OCI-M1 (cell line): ENCODE results near the gene CACNA1C.

Source experiments
- DNase-seq: peaks from one replicate; lab custom pipeline; 2025; lab: John Stamatoyannopoulos, UW

Gene CACNA1C

GRCh38 chr12:2414810-2415567 lies 362.2 kb downstream of the CACNA1C start:
- no peak for DNase-seq

GRCh38 chr12:2415568-2415944 lies 362.8 kb downstream of the CACNA1C start:
- no peak for DNase-seq

DNA sequence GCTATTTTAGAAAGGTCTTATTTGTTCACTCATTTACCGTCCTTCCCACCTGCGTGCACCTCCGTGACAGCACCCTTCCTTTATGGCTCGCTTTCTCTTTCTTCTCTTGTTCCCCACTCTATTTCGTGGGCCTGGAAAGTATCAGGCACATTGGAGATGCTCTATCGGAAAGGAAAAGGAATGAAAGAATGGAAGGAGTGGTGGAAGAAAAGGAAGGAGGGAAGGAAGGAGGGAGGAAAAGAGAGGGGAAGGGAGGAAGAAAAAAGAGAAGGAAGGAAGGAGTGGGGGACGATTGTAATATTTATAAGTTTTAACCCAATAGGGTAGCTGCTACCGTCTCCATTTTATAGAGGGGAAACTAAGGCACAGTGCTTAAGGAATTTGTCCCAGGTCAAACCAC lies 363.4 kb downstream of the CACNA1C start:
- DNase-seq: no peak

DNA sequence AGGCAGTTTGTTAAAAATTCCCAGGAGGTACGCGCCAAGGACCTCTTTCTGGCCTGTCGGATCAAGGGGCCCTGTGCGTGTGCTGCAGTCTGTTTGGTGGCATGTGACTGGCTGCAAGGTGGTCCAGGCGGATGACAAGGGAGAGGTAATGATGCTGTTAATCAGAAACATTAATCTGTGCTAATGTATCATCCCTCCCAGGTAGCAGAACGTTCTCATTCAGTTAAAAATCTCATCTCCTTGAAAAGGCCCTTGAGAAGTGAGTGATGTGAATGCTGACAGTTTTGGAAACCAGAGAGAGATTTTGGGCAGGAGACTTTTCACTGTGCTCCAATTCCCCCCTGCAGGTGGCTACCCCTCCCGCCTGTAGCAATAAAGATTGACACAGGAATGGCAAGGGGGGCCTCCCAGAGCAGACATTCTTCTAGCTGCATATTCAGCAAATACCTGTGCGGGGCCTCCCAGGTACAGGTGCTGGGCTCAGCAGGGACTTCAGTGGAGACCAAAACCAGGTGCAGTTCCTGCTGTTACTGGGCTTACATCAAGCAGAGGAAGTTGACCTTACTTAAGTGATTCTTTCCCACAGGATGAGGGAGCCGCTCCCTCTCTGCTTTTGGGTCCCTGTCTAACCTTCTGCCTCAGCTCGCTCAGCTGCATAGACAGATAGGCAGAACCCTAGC lies 364.8 kb downstream of the CACNA1C start:
- no peak for DNase-seq

DNA sequence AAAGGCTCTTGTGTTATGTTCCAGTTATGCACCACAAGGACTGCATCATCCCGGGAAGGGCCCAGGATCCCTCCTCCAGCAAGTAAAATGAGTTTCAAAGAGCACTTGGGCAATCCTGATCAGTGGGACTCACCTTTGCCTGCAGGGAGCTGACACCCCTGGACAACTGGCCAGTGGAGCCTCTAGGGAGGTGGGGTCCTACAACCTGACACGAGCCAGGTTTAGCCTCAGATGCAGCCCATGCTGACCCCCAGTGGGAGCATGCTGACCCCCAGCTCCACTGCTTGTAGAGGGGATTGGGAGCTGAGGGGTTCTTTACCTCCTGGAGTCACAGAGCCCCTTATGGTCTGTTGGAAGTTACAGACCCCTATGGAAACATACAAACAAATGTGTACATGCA lies 365.8 kb downstream of the CACNA1C start:
- DNase-seq: no peak

- DNase-seq: no peak
Measured at GRCh38 chr12:2422591-2422990, 369.8 kb downstream of the CACNA1C start.

GRCh38 chr12:2429032-2429431 lies 376.2 kb downstream of the CACNA1C start:
- DNase-seq: no peak

GRCh38 chr12:2431810-2432209 lies 379.0 kb downstream of the CACNA1C start:
- DNase-seq: no peak

DNA sequence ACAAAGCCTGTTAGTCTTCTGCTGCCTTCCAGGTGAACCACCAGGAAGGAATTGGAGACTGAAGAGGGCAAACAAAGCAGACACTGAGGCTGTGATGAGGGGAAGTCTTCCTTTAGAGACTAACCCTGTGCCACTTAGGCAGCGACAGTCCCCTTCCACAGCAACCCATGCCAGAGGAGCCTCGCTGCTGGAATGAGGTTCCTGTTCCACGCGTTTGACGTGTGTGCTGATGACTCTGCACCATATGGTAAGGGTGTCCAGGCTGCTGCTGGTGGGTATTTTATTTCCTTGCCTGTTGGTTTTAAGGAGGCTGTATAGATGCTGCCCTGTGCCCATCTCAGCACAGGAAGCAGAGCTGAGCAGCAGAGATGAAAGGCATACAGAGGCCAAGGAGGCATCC lies 380.1 kb downstream of the CACNA1C start:
- DNase-seq: no peak

- no peak for DNase-seq
Measured at GRCh38 chr12:2435511-2435910, 382.7 kb downstream of the CACNA1C start.

GRCh38 chr12:2439332-2440100 lies 386.7 kb downstream of the CACNA1C start:
- no peak for DNase-seq

DNA sequence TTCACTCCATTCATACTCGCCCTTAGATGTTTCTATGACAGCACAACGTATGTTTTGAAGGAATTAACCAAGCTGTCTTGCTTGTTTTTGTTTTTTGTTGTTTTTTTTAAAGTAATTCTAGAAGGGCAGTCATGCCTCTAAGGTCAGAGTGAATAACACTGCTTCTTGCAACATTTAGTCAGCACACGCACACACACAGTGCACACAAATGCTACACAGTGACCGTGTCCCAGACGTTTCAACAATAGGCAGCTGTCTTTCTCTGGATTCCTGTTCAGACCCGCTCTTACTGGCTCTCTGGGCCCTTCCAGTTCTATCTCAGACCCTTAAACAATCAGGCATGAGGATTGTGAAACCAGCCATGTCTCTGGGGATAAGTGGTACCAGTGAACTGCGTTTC lies 391.0 kb downstream of the CACNA1C start:
- DNase-seq: no peak

- DNase-seq: no peak
Measured at GRCh38 chr12:2445968-2446367, 393.2 kb downstream of the CACNA1C start.

DNA sequence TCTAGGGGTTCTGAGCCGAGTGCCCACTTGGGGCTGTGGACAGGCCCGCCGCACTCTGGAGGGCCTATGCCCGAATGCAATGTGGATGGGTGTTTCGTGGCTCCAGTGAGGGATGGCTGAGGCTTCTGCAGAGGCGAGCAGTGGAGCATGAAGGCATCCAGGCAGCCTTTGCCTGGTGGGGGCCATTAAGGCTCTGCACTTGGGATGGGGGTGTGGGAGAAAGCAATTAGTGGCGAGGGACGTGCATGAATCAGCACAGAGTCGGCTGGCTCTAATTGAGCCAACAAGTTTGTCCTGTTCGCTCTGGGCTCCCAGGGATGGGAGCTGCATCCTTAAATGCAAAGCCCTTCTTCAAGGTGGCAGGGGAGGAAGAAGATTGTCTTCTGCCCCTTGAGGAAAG lies 395.1 kb downstream of the CACNA1C start:
- no peak for DNase-seq

DNA sequence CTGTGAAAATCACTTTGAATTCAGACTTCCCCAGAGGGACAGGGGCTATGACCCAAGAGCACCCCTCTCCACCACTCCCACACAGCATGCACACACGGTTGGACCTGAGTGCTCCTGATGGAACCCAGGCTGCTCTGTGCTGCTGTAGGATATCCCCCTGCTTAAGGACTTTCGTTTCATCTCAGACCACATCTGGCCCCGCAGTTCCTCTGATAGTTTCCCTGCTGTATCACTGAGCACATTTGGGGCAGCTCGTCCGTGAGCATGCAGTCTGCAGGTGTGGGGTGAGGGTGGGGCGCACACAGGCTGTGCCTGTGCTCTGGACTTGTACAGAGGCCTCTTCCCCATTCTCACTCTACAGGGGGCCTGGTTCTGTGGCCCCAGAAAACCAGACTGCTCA lies 396.8 kb downstream of the CACNA1C start:
- no peak for DNase-seq

DNA sequence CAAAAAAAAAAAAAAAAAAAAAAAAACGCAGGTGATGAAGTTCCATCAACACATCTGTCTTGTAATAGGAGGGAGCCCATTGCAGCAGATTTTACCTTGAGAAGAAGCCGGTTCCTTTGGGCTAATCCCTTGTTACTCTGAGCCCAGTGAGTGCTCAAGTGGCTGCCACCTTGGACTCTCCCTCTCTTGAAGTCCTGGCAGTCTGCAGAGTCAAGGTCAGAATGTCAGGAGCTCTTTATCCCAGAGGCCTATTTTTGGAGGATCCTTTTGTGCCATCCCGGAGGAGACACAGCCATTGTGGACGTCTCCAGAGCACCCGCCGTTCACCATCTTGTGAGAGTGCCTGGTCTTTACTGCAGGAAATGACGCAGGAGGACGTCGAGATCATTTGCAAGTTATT lies 397.8 kb downstream of the CACNA1C start:
- DNase-seq: no peak

DNA sequence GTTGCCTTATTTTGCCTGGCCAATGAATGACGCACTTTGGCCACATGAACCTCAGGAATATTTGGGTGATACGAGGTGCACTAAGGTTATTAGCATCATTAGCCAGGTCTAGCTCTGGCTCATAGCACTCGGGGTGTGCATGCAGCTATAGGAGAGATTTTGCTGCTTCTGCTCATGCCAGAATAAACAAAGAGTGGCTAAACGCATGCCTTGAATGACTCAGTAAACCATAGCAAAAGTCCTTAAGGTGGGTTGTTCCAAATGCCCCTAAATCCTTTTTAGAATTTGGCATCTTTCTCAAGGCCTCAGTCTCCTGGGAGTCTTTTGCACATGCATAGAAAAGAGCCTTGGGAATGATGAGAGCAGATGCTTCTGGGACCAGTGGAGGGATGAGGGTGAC lies 398.2 kb downstream of the CACNA1C start:
- no peak for DNase-seq

DNA sequence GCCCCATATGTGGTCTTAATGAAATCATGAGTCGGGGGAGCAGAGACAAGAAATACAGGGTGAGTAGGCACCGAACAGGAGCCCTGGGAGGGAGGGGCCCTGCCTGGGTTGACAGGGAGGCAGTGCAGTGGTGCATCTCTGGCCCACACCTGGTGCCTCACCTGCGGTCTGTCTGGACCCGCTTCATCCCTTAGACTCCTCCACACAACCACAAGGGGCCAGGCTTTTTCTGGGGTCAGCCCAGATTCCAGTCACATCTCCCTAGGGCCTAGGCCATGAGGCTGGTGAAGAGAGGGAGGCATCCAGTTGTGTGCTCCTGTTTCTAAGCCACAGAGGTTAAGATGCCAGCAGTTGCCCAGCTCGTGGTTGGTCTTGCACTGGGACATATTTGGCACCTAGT lies 398.7 kb downstream of the CACNA1C start:
- no peak for DNase-seq

DNA sequence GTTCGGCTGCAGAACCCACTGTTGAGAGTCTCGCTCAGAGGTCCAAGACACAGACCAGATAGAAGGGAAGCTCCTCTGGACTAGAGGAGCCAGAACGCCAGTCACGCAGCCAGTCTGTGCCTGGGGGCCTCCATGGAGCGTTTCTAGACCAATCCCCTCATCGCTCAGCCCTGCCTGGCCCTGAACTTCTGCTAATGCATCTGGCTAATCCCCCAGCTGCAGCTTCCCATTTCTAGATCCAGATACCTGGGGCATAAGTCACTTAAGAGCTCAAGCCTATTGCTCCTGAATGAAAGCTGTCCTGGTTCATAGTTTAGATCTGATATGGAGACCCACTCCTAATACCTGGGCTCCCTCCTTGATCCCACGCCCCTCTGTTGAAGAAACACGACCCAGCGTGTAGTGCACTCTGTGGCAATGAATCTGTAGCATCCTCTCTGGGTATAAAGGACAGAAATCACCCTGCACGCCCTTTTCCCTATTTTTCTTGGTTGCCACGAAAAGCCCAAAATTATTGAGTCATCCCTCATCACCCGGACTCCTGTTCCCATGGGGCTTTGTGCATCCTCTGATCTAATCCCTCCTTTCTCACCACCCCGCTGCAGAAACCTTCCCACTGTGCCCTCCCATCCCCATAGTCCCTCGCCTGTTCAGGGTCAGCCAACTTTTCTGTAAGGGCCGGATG lies 400.4 kb downstream of the CACNA1C start:
- DNase-seq: no peak

GRCh38 chr12:2453761-2454090 lies 400.9 kb downstream of the CACNA1C start:
- no peak for DNase-seq

- no peak for DNase-seq
Measured at GRCh38 chr12:2454601-2455177, 401.9 kb downstream of the CACNA1C start.

GRCh38 chr12:2455410-2455809 lies 402.6 kb downstream of the CACNA1C start:
- no peak for DNase-seq
